ENCODE measurements around the gene FBXW11. TPM values are rescaled to one million over a fixed set of nuclear protein-coding genes. Genes with fewer than 3 reads are reported as not detected.

The FBXW11 gene
- total RNA-seq, 1 donor from 2014 or later = 64.7 TPM

DNA sequence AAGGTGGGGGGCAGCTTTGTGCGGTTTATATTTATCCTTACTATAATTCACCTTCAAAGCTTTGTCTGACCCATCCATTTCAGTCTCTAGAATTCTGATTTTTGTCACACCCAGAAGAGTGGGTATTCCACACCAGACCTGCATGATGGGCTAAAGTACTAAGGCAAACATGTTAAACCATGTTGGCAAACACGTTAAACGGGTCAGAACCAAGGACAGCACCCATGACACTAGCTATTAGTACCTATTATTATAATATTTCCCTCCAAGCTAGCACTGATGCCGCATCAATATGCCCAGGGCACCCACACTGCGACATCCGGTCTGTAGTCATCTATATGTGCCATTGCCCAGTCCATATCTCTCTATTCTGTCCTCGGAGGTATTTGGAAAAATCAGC is 104.7 kb downstream of the FBXW11 start:
- H3K27ac Mint-ChIP-seq (ENCODE audit: unreplicated experiment) = no peak overlapping the region
- no peaks in the 10 kb centered on the region for H3K27me3 Mint-ChIP-seq (ENCODE audit: low read depth, unreplicated experiment)
- Histone ChIP-seq H2AFZ (ENCODE audit: low read depth, low read length) (no peak overlapping the region), H4K20me1 (ENCODE audit: insufficient read depth, low read length) (peaks cover 95% of the 10 kb centered on the region), H3K4me2 (ENCODE audit: low read length) (no peak overlapping the region), H3K9ac (ENCODE audit: low read length) (no peak overlapping the region), H3K79me2 (ENCODE audit: insufficient read depth, low read length) (peaks cover 52% of the 10 kb centered on the region), H3K9me3 (ENCODE audit: insufficient read depth, low read depth, low read length) (no peaks in the 10 kb centered on the region), H3K27me3 (ENCODE audit: insufficient read depth, low read length) (no peaks in the 10 kb centered on the region), H3K4me3 (ENCODE audit: insufficient read depth, low read depth, low read length) (no peak overlapping the region), H3K27ac (ENCODE audit: low read depth, low read length) (no peak overlapping the region), H3K4me1 (ENCODE audit: insufficient read depth, low read length) (no peaks in the 10 kb centered on the region), H3K36me3 (ENCODE audit: insufficient read depth, low read length) (peaks cover 5% of the 10 kb centered on the region)
- no peak for DNase-seq (ENCODE audit: low read depth)
- peaks cover 7% of the 10 kb centered on the region for H3K4me1 Mint-ChIP-seq (ENCODE audit: low read depth, unreplicated experiment)
- H3K9me3 Mint-ChIP-seq (ENCODE audit: unreplicated experiment) = no peaks in the 10 kb centered on the region
- no peak for TF ChIP-seq EZH2 (IDR thresholded peaks at IDR 0.05; ENCODE audit: insufficient read depth, low read length)
- TF ChIP-seq, protein P1, sequence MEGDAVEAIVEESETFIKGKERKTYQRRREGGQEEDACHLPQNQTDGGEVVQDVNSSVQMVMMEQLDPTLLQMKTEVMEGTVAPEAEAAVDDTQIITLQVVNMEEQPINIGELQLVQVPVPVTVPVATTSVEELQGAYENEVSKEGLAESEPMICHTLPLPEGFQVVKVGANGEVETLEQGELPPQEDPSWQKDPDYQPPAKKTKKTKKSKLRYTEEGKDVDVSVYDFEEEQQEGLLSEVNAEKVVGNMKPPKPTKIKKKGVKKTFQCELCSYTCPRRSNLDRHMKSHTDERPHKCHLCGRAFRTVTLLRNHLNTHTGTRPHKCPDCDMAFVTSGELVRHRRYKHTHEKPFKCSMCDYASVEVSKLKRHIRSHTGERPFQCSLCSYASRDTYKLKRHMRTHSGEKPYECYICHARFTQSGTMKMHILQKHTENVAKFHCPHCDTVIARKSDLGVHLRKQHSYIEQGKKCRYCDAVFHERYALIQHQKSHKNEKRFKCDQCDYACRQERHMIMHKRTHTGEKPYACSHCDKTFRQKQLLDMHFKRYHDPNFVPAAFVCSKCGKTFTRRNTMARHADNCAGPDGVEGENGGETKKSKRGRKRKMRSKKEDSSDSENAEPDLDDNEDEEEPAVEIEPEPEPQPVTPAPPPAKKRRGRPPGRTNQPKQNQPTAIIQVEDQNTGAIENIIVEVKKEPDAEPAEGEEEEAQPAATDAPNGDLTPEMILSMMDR (IDR thresholded peaks at IDR 0.05; ENCODE audit: insufficient read depth, low read depth, low read length) = no peak
- FAIRE-seq = no peak
- no peak overlapping the region for H3K4me3 Mint-ChIP-seq (ENCODE audit: unreplicated experiment)
- peaks cover 3% of the 10 kb centered on the region for H3K36me3 Mint-ChIP-seq (ENCODE audit: low read depth, unreplicated experiment)

DNA sequence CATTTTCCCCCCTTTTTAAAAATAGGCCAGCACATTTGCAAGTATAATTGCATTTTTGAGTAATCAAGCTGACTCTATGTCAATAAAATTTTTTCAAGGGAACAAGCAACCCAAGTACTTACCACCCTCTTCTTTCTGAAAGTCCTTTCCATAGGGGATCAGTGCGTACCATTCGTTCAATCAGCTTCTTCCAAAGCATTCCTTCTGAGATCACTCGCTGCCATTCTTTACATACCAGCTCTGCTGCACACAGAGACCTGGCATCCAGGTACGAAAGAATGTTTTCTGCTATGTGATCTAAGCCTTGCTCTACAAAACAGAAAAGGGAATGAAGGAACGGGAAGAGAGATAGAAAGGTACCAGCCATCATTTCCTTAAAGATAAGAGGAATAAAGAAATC is 106.6 kb downstream of the FBXW11 start:
- Histone ChIP-seq H3K4me2 (ENCODE audit: low read length) (no peak overlapping the region), H4K20me1 (ENCODE audit: insufficient read depth, low read length) (peaks cover 91% of the 10 kb centered on the region), H3K27me3 (ENCODE audit: insufficient read depth, low read length) (no peaks in the 10 kb centered on the region), H3K4me3 (ENCODE audit: insufficient read depth, low read depth, low read length) (no peak overlapping the region), H3K27ac (ENCODE audit: low read depth, low read length) (no peak overlapping the region), H3K9ac (ENCODE audit: low read length) (no peak overlapping the region), H3K36me3 (ENCODE audit: insufficient read depth, low read length) (peaks cover 8% of the 10 kb centered on the region), H3K4me1 (ENCODE audit: insufficient read depth, low read length) (no peaks in the 10 kb centered on the region), H2AFZ (ENCODE audit: low read depth, low read length) (no peak overlapping the region), H3K9me3 (ENCODE audit: insufficient read depth, low read depth, low read length) (no peaks in the 10 kb centered on the region), H3K79me2 (ENCODE audit: insufficient read depth, low read length) (peaks cover 38% of the 10 kb centered on the region)
- peaks cover 7% of the 10 kb centered on the region for H3K4me1 Mint-ChIP-seq (ENCODE audit: low read depth, unreplicated experiment)
- no peak overlapping the region for H3K27ac Mint-ChIP-seq (ENCODE audit: unreplicated experiment)
- DNase-seq (ENCODE audit: low read depth) (no peak), FAIRE-seq (no peak)
- no peaks in the 10 kb centered on the region for H3K27me3 Mint-ChIP-seq (ENCODE audit: low read depth, unreplicated experiment)
- H3K4me3 Mint-ChIP-seq (ENCODE audit: unreplicated experiment) = no peak overlapping the region
- TF ChIP-seq, protein P1 (IDR thresholded peaks at IDR 0.05; ENCODE audit: insufficient read depth, low read depth, low read length) = no peak
- TF ChIP-seq EZH2 (IDR thresholded peaks at IDR 0.05; ENCODE audit: insufficient read depth, low read length) = no peak
- H3K9me3 Mint-ChIP-seq (ENCODE audit: unreplicated experiment) = no peaks in the 10 kb centered on the region
- peaks cover 6% of the 10 kb centered on the region for H3K36me3 Mint-ChIP-seq (ENCODE audit: low read depth, unreplicated experiment)

DNA sequence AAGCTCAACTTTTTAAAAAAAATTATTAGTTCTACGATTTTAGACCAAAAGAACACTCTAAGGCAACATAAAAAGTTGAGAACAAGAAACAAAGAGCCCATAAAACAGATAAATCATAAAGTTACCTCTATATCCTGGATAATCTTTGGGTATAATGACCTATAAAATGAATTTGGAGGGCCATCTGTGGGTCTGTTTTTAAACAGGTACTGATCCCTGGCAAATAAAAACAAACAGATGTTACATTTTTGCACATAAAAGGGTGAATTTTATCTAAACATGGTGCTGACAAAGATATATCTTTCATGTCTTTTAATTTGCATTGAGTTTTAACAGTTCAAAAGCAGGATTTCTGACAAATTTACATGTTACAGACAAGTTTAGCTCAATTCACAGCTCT is 107.6 kb downstream of the FBXW11 start:
- Mint-ChIP-seq H3K36me3 (ENCODE audit: low read depth, unreplicated experiment) (peaks cover 9% of the 10 kb centered on the region), H3K27me3 (ENCODE audit: low read depth, unreplicated experiment) (no peaks in the 10 kb centered on the region), H3K4me3 (ENCODE audit: unreplicated experiment) (no peak overlapping the region), H3K4me1 (ENCODE audit: low read depth, unreplicated experiment) (peaks cover 10% of the 10 kb centered on the region), H3K9me3 (ENCODE audit: unreplicated experiment) (no peaks in the 10 kb centered on the region), H3K27ac (ENCODE audit: unreplicated experiment) (no peak overlapping the region)
- Histone ChIP-seq H3K4me3 (ENCODE audit: insufficient read depth, low read depth, low read length) (no peak overlapping the region), H3K79me2 (ENCODE audit: insufficient read depth, low read length) (peaks cover 32% of the 10 kb centered on the region), H4K20me1 (ENCODE audit: insufficient read depth, low read length) (peaks cover 90% of the 10 kb centered on the region), H3K9me3 (ENCODE audit: insufficient read depth, low read depth, low read length) (no peaks in the 10 kb centered on the region), H3K36me3 (ENCODE audit: insufficient read depth, low read length) (peaks cover 8% of the 10 kb centered on the region), H2AFZ (ENCODE audit: low read depth, low read length) (no peak overlapping the region), H3K4me2 (ENCODE audit: low read length) (no peak overlapping the region), H3K27ac (ENCODE audit: low read depth, low read length) (no peak overlapping the region), H3K4me1 (ENCODE audit: insufficient read depth, low read length) (peaks cover 2% of the 10 kb centered on the region), H3K27me3 (ENCODE audit: insufficient read depth, low read length) (no peaks in the 10 kb centered on the region), H3K9ac (ENCODE audit: low read length) (no peak overlapping the region)
- TF ChIP-seq EZH2 (IDR thresholded peaks at IDR 0.05; ENCODE audit: insufficient read depth, low read length) = no peak
- TF ChIP-seq, protein P1 (IDR thresholded peaks at IDR 0.05; ENCODE audit: insufficient read depth, low read depth, low read length) = no peak
- FAIRE-seq (no peak), DNase-seq (ENCODE audit: low read depth) (no peak)

All from astrocyte (in vitro differentiated cells and primary cell).